GM18499 (cell line): ENCODE results near the gene PIERCE2.
"Not testable (repeated sequence)": the region's sequence is repeated elsewhere in the genome, so short reads cannot be mapped to it uniquely, and the experiment has no call there.

Source experiments
- ATAC-seq: cut with Tn5 transposase; IDR thresholded peaks from one replicate; pipeline ENCODE4 v1.9.1; 2021; ENCODE audit warnings: moderate number of reproducible peaks; ENCODE audit not compliant: insufficient read depth, unreplicated experiment

PIERCE2 gene

DNA sequence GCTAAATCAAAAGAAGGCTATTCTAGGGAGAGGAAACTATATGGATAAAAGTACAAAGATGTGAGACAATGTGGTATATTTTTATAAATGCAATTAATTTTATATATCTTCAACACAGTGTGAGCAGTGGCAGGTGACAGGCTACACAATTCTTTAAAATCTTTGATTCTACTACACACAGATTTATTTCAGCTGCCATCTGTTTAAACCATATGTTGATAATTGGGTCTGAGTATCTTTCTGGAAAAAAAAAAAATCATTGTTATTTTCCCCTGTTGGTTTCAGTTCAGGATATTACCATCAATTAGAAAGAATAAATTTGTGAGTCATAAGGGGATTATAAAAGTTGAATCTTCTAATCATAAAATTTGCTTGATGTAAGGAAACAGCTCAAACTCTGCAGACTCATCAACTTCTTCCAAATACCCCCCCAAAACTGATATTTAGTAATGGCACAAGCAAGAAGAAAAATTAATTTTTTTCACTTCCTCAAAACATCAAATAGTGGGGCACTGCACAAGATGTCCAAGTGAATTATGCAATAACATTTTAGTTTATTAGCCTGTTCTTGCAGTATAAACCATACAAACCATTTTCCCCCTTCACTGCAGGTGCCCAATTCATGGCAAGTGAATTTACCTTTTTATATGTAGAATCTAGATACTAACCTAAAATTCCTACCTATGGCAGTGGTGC is 12.0 kb downstream of the PIERCE2 start:
- ATAC-seq: no peak

GRCh38 chr15:55422089-55422488 is 13.8 kb downstream of the PIERCE2 start:
- no peak for ATAC-seq

GRCh38 chr15:55434989-55435825 is 26.9 kb downstream of the PIERCE2 start:
- ATAC-seq: peak; percentile 63

- ATAC-seq: not testable (repeated sequence)
Measured at GRCh38 chr15:55443141-55443540, 34.8 kb downstream of the PIERCE2 start.

DNA sequence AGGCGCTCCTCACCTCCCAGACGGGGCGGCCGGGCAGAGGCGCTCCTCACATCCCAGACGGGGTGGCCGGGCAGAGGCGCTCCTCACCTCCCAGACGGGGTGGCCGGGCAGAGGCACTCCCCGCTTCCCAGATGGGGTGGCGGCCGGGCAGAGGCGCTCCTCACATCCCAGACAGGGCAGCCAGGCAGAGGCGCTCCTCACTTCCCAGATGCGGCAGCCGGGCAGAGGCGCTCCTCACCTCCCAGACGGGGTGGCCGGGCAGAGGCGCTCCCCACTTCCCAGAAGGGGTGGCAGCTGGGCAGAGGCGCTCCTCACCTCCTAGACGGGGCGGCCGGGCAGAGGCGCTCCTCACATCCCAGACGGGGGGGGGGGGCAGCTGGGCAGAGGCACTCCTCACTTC is 37.6 kb downstream of the PIERCE2 start:
- ATAC-seq: not testable (repeated sequence)

DNA sequence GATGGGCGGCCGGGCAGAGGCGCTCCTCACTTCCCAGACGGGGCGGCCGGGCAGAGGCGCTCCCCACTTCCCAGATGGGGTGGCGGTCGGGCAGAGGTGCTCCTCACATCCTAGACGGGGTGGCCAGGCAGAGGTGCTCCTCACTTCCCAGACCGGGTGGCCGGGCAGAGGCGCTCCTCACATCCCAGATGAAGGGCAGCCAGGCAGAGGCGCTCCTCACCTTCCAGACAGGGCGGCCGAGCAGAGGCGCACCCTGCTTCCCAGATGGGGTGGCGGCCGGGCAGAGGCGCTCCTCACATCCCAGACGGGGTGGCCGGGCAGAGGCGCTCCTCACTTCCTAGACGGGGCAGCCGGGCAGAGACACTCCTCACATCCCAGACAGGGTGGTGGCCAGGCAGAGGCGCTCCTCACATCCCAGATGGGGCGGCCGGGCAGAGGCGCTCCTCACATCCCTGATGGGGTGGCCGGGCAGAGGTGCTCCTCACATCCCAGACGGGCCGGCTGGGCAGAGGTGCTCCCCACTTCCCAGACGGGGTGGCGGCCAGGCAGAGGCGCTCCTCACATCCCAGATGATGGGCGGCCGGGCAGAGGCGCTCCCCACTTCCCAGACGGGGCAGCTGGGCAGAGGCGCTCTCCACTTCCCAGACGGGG is 38.2 kb downstream of the PIERCE2 start:
- ATAC-seq: not testable (repeated sequence)

- ATAC-seq: not testable (repeated sequence)
Measured at GRCh38 chr15:55447030-55447394, 38.7 kb downstream of the PIERCE2 start.

GRCh38 chr15:55457401-55458022 is 49.2 kb downstream of the PIERCE2 start:
- no peak for ATAC-seq

DNA sequence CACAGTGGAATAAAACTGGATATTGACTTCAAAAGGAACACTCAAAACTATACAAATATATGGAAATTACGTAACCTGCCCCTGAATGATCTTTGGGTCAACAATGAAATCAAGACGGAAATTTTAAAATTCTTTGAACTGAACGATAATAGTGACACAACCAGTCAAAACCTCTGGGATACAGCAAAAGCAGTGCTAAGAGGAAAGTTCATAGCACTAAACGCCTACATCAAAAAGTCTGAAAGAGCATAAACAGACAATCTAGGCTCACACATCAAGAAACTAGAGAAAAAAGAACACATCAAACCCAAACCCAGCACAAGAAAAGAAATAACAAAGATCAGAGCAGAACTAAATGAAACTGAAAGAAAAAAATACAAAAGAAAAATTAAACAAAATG is 53.2 kb downstream of the PIERCE2 start:
- ATAC-seq: no peak

DNA sequence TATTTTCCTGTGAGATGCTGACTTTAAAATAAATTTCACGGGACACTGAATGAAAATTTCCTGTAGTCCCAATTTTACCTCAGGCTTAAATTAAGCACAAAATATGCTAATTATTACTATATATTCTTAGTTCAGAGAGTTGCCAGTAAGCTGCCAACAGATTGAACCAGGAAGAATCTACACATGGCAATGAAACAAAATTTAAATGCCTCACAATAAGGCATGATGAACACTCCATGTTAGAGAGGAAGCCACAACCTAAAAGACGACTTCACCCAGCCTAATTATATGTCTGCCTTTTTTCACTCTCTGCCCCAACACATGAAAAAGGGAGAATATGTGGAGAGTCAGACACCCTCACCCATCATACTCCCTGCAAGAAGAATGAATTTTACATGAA is 60.0 kb downstream of the PIERCE2 start:
- ATAC-seq: no peak
